8988T (cell line): ENCODE results near the gene SLC16A2.
"Not testable (repeated sequence)": the region's sequence is repeated elsewhere in the genome, so short reads cannot be mapped to it uniquely, and the experiment has no call there.

Experiments
- DNase-seq: peaks from one replicate; pipeline ENCODE4 v3.0.0; 2011

Gene SLC16A2

DNA sequence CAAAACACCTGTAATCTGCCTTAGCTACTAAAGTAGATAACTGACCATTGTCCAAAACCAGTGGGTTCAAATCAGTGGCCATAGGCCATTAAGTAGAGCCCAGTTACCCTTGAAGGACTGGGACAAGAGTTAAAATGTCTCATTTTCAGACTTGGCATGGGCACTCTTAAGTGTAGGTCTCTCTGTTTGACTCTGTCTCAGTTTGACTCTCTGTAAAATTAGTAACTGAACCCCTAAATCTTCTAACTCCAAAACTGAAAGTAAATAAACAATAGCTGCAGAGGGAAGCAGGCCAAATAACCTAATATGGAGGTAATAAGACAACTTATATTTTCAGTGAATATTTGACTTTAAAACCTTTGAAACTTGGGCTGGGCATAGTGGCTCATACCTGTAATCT lies 89.1 kb downstream of the SLC16A2 start:
- no peak for DNase-seq

- DNase-seq: no peak
Measured at GRCh38 chrX:74511704-74512103, 90.4 kb downstream of the SLC16A2 start.

DNA sequence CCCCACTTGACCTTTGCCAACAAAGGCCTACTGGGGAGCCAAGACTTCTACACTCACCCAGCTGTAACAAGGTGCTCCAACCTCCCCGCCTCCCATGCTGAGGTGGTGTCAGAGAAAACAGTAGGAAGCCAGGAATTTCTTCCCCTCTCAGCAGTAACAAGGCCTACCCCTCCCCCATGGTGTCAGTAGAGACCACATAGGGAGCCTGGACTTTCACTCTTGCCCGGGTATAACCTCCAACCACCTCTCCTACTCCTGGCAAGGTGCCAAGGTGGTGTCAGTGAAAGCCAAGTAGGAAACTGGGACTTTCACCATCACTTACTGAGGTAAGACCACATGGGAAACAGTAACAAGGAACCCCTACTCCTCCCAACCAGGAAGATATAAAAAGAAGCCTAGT lies 93.1 kb downstream of the SLC16A2 start:
- DNase-seq: no peak

GRCh38 chrX:74515356-74515755 lies 94.1 kb downstream of the SLC16A2 start:
- no peak for DNase-seq

DNA sequence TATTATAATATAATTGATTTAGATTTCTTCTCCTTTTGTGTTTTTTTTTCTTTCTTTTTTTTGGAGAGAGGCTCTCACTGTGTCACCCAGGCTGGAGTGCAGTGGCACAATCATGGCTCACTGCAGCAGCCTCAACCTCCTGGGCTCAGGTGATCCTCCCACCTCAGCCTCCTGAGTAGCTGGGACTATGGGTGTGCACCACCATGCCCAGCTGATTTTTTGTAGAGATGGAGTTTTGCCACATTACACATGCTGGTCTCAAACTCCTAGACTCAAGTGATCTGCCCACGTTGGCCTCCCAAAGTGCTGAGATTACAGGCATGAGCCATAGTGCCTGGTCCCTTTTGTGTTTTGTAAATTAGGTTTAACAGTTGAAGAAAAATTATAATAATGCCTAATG lies 94.7 kb downstream of the SLC16A2 start:
- not testable (repeated sequence) for DNase-seq

- no peak for DNase-seq
Measured at GRCh38 chrX:74519870-74520269, 98.6 kb downstream of the SLC16A2 start.

- no peak for DNase-seq
Measured at GRCh38 chrX:74520291-74520690, 99.0 kb downstream of the SLC16A2 start.

DNA sequence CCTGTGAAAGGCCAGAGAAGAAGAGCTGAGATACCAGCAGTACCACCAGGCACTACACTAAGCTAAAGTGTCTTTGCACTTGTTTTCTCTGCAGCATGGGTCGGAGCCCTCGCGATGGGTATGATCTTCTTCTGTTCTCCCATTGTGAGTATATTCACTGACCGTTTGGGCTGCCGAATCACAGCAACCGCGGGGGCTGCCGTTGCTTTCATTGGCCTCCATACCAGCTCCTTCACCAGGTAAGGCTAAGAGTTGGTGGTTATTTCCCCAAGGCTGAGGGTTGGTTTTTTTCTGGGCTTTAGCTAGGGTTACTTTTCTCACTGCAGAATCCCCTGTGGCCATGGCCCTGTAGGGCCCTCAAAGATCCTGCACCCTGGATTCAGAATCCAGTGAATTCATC lies 99.6 kb downstream of the SLC16A2 start:
- DNase-seq: no peak

DNA sequence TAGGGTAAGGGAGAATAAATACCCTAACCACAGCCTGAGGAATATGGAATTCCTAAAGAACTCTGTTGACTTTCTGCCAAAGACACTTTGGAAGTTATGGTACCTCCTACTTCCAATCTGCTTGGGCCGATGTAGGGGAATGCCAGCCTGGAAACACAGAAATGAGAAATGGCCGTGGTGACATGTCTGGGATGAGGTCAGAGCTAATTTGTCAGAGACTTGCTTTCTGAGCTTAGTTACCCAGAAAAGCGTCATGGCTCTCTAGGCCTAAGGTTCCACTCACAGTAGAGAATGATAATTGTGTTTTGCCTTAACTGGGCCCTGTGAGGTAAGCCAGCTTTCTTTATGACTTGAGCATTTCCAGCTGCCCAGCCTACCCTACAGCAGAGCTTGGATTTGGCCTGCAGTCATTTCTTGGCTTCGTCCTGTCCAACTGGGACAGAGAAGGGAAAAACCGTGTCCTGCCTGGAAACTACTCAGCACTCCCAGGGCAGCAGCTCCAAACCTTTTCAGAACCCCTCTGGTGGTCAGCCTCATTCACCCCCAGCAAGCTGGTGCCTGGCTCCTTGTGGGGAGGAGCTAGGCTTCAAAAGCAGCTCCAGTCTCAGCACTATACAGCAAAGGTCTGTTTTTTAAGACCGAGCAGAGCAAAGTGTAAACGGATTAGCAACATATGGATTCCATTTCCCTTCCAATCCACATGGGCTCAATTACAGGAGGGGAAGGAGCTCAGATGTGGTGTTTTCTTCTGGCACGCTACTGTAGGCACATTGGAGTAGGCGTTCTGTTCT lies 100.9 kb downstream of the SLC16A2 start:
- no peak for DNase-seq

- DNase-seq: no peak
Measured at GRCh38 chrX:74523224-74523623, 101.9 kb downstream of the SLC16A2 start.

DNA sequence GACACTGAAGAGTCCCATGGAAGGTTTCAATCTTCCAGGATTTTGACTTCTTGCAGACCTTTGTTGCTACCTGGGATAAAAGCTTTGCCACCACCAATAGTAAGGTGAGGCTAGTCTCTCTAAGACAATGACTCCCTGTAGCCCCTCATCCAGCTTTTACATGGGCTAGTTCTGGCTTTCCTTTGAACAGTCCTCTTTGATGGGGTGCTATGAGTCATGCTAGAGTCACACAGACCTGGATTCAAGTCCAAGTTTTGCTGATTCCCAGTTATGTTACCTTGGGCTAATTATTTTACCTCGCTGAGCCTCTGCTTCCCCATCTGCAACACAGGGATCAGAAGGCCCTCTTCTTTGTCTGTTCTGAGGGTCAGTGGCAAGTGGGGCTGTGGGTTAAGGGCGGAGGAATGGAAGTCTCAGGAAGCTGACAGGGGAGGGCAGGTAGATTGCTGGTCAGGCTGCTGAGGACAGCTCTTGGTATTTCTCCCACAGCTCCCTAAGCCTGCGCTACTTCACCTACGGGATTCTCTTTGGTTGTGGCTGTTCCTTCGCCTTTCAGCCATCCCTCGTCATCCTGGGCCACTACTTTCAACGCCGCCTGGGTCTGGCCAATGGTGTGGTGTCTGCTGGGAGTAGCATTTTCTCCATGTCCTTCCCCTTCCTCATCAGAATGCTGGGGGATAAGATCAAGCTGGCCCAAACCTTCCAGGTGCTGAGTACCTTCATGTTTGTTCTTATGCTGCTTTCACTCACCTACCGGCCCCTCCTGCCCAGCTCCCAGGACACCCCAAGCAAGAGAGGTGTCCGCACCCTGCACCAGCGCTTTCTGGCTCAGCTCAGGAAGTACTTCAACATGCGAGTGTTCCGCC lies 102.8 kb downstream of the SLC16A2 start:
- DNase-seq: no peak

- DNase-seq: no peak
Measured at GRCh38 chrX:74525116-74525515, 103.8 kb downstream of the SLC16A2 start.

DNA sequence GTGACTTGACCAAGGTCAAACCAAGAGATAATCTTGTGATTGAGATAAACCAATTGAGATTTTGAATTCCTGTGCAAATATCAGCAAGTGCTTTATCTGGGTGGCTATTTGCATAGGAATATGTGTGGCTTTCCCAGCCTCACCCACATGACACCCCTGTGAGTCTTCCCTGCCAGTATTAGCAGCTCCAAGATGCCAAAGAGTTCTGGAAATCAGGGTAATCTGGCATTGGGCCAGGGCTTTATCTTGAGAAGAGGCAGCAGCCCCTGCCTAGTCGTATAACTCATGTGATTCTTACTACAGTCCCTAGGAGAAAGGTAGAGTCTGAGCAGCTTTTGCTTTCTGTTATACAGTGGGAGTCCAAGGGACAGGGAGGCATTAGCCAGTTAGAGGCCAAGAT lies 105.5 kb downstream of the SLC16A2 start:
- DNase-seq: no peak

- DNase-seq: no peak
Measured at GRCh38 chrX:74527350-74527749, 106.1 kb downstream of the SLC16A2 start.

GRCh38 chrX:74529311-74529710 lies 108.0 kb downstream of the SLC16A2 start:
- no peak for DNase-seq

DNA sequence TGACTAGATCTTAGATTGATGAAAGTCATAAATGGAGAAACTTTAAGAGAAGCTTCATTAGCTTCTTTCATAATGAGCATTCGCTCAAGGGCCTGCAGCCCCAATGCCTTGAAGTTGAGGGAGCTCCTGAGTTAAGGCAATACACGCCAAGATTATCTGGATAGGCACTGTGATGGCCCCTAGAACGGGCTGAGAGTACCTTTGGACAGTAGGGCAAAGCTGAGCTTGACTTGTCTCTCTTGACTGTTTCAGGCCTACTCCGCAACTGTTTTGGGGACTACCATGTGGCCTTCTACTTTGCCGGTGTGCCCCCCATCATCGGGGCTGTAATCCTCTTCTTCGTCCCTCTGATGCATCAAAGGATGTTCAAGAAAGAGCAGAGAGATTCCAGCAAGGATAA lies 109.8 kb downstream of the SLC16A2 start:
- DNase-seq: no peak

DNA sequence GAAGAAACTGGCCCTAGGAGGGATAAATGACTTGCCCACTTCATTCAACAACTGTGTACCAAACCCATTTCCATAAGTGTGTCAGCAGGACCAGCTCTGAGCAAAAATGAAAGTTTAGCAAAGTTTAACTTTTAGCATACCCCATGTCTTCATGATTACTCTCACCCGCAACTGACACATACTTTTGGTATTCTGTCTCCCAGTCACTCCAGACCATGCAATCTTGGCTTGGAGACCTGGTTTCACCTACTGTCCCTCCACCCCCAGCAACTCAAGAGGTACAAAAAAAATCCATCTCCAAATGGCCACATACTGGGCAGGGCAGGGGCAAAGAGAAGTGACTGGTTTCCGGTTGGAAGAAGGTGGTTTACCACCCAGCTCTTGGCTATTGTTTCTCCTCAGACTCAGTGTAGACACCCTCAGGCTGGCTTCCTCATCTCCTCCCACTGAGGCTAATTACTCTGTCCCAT lies 113.3 kb downstream of the SLC16A2 start:
- DNase-seq: no peak

DNA sequence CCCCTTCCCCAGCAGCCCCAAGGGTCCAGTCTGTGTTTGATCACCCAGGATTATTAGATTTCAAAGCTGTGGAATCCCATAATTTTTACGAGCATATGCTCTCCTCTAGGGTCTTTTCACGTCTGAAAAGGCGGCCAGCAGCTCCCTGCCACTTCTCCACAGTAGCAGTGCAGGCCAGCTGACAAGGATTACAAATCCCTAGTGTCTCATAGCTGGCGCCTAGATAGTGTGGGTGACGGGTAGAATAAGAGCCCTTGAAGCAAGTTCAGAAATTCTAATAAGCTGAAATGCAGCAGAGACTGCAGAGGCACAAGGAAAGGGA lies 113.8 kb downstream of the SLC16A2 start:
- no peak for DNase-seq

DNA sequence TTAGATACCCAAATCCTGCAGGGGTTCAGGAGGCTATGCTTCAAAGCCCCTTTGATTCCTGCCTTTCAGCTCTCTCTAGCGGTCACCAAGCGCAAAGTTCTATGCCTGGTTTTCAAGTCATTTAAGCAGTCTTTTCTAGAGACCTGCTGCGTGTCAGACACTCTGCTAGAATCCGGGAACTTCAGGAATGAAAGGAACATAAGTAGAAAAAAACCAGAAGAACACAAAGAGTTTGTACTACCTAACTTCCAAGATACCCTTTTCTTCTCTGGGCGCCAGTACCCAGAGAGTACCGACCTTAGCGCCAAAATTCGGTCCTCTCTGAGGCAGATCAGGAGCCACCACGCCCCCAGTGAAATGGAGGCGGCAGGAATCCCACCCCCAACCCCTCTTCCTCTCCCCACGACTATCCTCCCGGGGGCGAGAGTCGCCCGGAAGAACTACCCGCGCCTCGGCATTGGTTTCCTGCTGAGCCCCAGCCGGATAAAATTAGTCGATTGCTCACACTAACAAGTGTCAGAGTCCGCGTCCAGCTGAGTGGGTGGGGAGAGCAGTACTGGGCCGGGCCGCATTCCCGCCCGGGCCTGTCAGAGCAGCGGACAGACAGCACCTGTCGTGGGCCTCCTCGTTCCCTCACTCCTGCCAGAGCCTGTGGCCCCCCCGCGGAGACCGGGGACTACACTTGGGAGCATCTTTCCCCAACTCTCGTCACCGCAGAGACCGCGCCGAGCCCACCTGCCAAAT lies 114.3 kb downstream of the SLC16A2 start:
- no peak for DNase-seq

DNA sequence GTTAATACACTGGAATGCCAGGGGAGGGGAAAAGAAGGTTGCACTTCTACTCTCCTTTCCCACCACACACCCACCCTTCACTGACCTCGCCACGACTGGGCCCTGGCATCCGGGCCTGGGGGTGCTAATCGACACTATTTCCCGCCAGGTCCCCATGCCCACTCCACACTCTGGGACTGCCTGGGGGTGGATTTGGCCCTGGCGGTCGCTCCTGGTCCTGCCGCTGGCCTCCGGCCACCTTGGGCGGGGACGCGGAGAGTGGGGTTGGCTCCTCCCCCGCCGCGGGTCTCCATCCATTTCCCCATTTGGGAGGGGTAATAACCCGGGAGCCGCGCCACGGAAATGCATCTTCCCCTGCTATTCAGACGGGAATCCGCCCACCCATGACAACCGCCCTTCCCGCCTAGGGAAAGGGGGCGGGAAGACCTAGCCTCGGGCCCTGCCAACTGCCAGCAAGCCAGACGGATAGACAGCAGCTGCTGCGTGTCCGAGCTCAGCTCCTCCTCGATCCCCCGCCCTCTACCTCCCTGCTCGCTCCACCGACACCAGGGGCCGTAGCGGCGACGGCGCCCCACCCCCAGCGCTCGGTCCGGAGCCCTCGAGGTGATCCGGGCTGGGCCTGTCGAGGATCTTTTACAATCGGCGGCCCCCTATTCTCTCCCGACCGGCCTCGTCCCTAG lies 115.0 kb downstream of the SLC16A2 start:
- peak; percentile 56 for DNase-seq

DNA sequence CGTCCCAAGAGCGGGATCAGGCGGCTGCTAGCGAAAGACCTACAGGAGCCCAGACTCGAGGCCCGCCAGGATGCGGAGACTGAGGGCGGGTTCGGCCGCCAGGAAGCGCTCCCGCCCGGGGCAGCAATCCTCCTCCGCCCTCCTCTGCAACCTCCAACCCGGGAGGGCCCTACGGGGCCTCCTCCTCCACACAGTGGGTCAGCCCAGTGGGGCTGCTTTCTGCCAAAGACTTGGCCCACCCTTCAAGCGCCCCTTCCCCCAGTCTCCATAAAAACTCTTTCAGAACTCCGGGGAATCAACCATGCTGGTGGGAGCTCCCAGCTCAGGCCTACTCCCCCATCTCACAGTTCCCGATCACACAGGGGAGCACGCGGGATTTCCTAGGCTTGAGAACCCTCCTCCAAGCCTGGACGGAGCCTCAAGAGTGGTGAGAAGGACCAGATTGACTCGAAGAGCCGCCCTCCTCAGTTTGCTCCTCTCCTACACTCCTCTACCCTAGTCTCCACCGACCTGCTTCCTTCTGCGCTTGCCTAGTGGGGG lies 115.6 kb downstream of the SLC16A2 start:
- DNase-seq: no peak

DNA sequence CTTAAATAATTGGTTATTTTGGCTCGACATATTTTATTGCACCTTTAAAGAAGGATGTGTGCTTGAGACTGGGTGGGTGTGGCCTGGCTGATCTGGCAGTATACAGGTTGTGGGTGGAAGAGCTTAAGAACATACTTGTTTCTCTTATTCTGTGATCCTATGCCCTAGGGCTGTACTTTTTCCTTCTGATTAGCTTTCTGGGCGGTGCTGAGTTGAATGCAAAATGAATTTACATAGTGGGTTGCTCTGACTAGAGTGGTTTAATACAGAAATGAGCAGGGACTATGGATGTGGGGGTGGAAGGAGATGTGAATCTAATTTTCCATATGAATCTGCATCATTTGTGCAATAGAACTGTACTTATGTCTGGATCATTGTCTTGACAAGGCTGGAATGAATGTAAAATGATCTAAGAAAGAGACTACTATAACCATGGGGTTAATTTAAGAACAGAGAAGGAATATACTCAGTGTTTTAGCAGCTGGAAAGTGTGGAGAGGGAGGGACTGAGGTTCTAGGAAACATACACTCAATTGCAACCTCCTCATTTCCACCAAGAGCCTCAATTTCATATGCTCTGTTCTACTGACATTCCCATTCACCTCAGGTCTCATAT lies 119.4 kb downstream of the SLC16A2 start:
- DNase-seq: no peak
